ENCODE measurements around the gene SUCLG2. TPM values are rescaled to one million over a fixed set of nuclear protein-coding genes. Genes with fewer than 3 reads are reported as not detected.

Gene SUCLG2
- total and polyA plus RNA-seq, 2 of the 4 experiments (the other 2 are of a cell fraction), result 26.8 to 34.6 TPM

GRCh38 chr3:67689806-67690205 lies 35.4 kb upstream of the SUCLG2 start:
- Histone ChIP-seq H3K9me3 (ENCODE audit: control insufficient read depth, insufficient read depth, low read length) (no peaks in the 10 kb centered on the region), H2BK5ac (ENCODE audit: low read depth, low read length, poor library complexity, severe bottlenecking) (no peak overlapping the region), H2AK9ac (replicated peaks; ENCODE audit: low read depth, low read length, poor library complexity) (no peak overlapping the region), H4K20me1 (ENCODE audit: insufficient read depth, low read length) (no peaks in the 10 kb centered on the region), H2BK20ac (ENCODE audit: low read depth, low read length) (no peak overlapping the region), H3K4ac (ENCODE audit: low read depth, low read length) (no peak overlapping the region), H3K27me3 (ENCODE audit: control insufficient read depth, insufficient read depth, low read length) (no peaks in the 10 kb centered on the region), H3K4me1 (ENCODE audit: control insufficient read depth, insufficient read depth, low read length) (no peaks in the 10 kb centered on the region), H3K23ac (ENCODE audit: low read depth, low read length) (no peak overlapping the region), H3K4me2 (ENCODE audit: low read depth, low read length) (no peak overlapping the region), H3K9me1 (ENCODE audit: insufficient read depth, low read length) (no peaks in the 10 kb centered on the region), H3K27ac (ENCODE audit: insufficient read depth, low read length) (no peak overlapping the region), H3K56ac (ENCODE audit: extremely low read depth, insufficient read depth, low read length) (no peak overlapping the region), H4K8ac (ENCODE audit: low read depth in 2 of 2, low read length in 2 of 2) (no peak overlapping the region), H2BK15ac (ENCODE audit: low read depth, low read length) (no peak overlapping the region), H3K14ac (replicated peaks; ENCODE audit: low read depth, low read length) (no peak overlapping the region), H3K79me1 (ENCODE audit: low read depth in 1 of 2, low read length in 2 of 2) (no peaks in the 10 kb centered on the region), H3K36me3 (ENCODE audit: control insufficient read depth, insufficient read depth, low read length) (no peaks in the 10 kb centered on the region), H3K9ac (ENCODE audit: low read depth, low read length) (no peak overlapping the region), H3K4me3 (ENCODE audit: insufficient read depth, low read depth, low read length) (no peak overlapping the region), H4K5ac (ENCODE audit: low read depth, low read length) (no peak overlapping the region), H2BK120ac (ENCODE audit: low read depth, low read length) (no peak overlapping the region), H4K91ac (ENCODE audit: insufficient read depth, low read depth, low read length) (no peak overlapping the region), H3K18ac (ENCODE audit: low read depth, low read length) (no peak overlapping the region), H2AFZ (replicated peaks; ENCODE audit: low read length, poor library complexity) (no peak overlapping the region), H2AK5ac (ENCODE audit: low read depth, low read length) (no peak overlapping the region)
- no CpG with 5 or more reads among the region's 1 CpG for WGBS, 2 experiments (ENCODE audit: extremely low coverage in 2 of 2, insufficient read length in 1 of 2)
- POLR2A ChIA-PET (ENCODE audit: unreplicated experiment), result no interaction called here
- ATAC-seq (ENCODE audit: low read depth) (no peak), DNase-seq (no peak)
- BruUV-seq (replicated peaks), result no TSS peak
- TF ChIP-seq RFX5 (IDR thresholded peaks at IDR 0.05; ENCODE audit: low read depth, low read length) (no peak), MAFK (IDR thresholded peaks at IDR 0.05; ENCODE audit: low read depth, low read length) (no peak), USF2 (IDR thresholded peaks at IDR 0.05; ENCODE audit: low read depth, low read length) (no peak), NFE2L2 (IDR thresholded peaks at IDR 0.05; ENCODE audit: low read depth, low read length) (no peak), POLR2A (IDR thresholded peaks at IDR 0.05; ENCODE audit: low read depth, low read length) (no peak), FOS (IDR thresholded peaks at IDR 0.05; ENCODE audit: low read depth, low read length) (no peak), CHD1 (IDR thresholded peaks at IDR 0.05; ENCODE audit: low read depth, low read length) (no peak), MAZ (IDR thresholded peaks at IDR 0.05; ENCODE audit: borderline replicate concordance, low read depth, low read length) (no peak), BHLHE40 (IDR thresholded peaks at IDR 0.05; ENCODE audit: low read depth, low read length) (no peak), RAD21 (IDR thresholded peaks at IDR 0.05; ENCODE audit: low read length) (no peak), MXI1 (IDR thresholded peaks at IDR 0.05; ENCODE audit: borderline replicate concordance, low read depth, low read length) (no peak), RCOR1 (IDR thresholded peaks at IDR 0.05; ENCODE audit: insufficient replicate concordance, low read length) (no peak), ELK1 (IDR thresholded peaks at IDR 0.05; ENCODE audit: borderline replicate concordance, low read depth, low read length) (no peak), CEBPB (IDR thresholded peaks at IDR 0.05; ENCODE audit: low read depth, low read length) (no peak), SMC3 (IDR thresholded peaks at IDR 0.05; ENCODE audit: low read depth, low read length) (no peak), CTCF (conservative IDR thresholded peaks at IDR 0.05; ENCODE audit: low read depth, low read length) (no peak)
- intact Hi-C loops (cut with micrococcal nuclease) (no loop called here), in situ Hi-C loops (cut with MboI; ENCODE audit: low sequenced_read_pairs) (no loop called here), dilution Hi-C loops (cut with HindIII; ENCODE audit: low sequenced_read_pairs, unreplicated experiment) (no loop called here)
- CTCF ChIA-PET, result no interaction called here

Measured in IMR-90 (cell line).